Ishikawa (cell line): ENCODE measurements around the gene RAD51.

ENCODE experiments used
- CEBPB ChIP-seq: IDR thresholded peaks from 2 replicates; pipeline ENCODE4 v1.6.1; 2012
- CREB1 ChIP-seq: IDR thresholded peaks from 2 replicates; pipeline ENCODE4 v1.6.1; 2012; ENCODE audit warnings: low read depth
- EGR1 ChIP-seq: IDR thresholded peaks from 2 replicates; pipeline ENCODE4 v1.6.1; 2012
- EP300 ChIP-seq: IDR thresholded peaks from 2 replicates; pipeline ENCODE4 v1.6.1; 2012; ENCODE audit warnings: borderline replicate concordance
- FOXM1 ChIP-seq: IDR thresholded peaks from 2 replicates; pipeline ENCODE4 v1.6.1; 2012; ENCODE audit warnings: low read depth, borderline replicate concordance
- NFIC ChIP-seq: IDR thresholded peaks from 2 replicates; pipeline ENCODE4 v1.6.1; 2012
- RAD21 ChIP-seq: IDR thresholded peaks from 2 replicates; pipeline ENCODE4 v1.6.1; 2012; ENCODE audit warnings: low read depth
- TAF1 ChIP-seq: IDR thresholded peaks from 2 replicates; pipeline ENCODE4 v1.6.1; 2012; ENCODE audit warnings: low read depth, mild to moderate bottlenecking
- TCF12 ChIP-seq: IDR thresholded peaks from 2 replicates; pipeline ENCODE4 v1.6.1; 2012; ENCODE audit warnings: low read depth
- TEAD4 ChIP-seq: IDR thresholded peaks from 2 replicates; pipeline ENCODE4 v1.6.1; 2012
- YY1 ChIP-seq: IDR thresholded peaks from 2 replicates; pipeline ENCODE4 v1.6.1; 2012; ENCODE audit warnings: low read depth
- ZBTB7A ChIP-seq: IDR thresholded peaks from 2 replicates; pipeline ENCODE4 v1.6.1; 2012; ENCODE audit warnings: low read depth
- TF ChIP-seq, protein P1 (sequence below): IDR thresholded peaks from 2 replicates; pipeline ENCODE4 v1.6.1; 2012
- TF ChIP-seq, protein P2 (sequence below): IDR thresholded peaks from 2 replicates; pipeline ENCODE4 v1.6.1; 2012; ENCODE audit warnings: low read depth, mild to moderate bottlenecking
- TF ChIP-seq, protein P3 (sequence below): IDR thresholded peaks from 2 replicates; pipeline ENCODE4 v1.6.1; 2012

Gene RAD51

DNA sequence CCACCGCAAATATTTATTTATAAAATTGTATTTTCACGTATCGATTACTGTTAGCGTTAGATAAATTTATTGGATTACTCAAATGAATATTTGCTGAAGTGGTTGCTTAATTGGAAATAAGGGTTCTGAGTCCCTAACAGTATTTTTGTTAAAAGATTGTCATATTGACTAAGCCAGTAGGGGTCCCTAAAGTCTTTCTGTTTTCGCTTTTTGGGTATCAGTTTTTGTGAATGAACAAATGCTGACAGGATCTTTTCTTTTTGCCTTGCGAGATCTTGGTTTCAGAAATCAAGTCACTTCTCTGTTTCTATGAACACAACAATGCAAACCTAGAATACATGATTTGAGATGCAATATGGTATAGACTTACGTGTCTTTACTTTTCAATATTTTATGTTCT lies 7.1 kb downstream of the RAD51 start:
- TF ChIP-seq ZBTB7A (no peak), RAD21 (peak; percentile 17; the same call in 1 of the 2 replicates)

DNA sequence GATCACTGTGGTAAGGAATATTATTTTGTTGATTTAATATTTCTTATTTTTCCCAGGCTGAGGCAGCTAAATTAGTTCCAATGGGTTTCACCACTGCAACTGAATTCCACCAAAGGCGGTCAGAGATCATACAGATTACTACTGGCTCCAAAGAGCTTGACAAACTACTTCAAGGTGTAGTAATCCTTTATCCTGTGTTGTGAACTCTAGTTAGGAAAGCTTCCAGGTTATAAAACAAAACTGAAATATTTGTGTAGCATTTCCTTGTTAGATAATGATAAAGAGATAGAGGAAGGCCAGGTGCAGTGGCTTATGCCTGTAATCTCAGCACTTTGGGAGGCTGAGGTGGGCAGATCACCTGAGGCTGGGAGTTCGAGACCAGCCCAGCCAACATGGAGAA lies 11.1 kb downstream of the RAD51 start:
- TF ChIP-seq EP300, result no peak
- no peak for TF ChIP-seq TAF1

DNA sequence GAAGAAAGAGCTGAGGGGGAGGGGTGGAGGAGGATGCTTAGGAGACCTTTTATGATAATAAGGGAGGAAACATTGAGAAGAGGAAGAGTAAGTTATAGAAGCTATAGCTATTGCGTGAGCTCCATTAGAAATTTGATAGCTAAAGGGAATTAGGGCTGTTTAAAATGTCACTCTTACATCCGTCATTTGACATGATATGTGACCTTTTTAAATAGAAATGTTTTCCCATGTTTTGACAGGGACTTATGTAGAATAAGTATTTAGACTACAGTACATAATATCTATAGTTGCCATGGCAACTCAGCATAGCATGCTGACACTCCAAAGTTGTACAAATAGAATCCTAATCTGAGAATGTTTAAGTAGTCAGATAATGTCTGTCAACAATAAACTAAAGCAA lies 19.2 kb downstream of the RAD51 start:
- TF ChIP-seq, protein P1, sequence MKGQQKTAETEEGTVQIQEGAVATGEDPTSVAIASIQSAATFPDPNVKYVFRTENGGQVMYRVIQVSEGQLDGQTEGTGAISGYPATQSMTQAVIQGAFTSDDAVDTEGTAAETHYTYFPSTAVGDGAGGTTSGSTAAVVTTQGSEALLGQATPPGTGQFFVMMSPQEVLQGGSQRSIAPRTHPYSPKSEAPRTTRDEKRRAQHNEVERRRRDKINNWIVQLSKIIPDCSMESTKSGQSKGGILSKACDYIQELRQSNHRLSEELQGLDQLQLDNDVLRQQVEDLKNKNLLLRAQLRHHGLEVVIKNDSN, result no peak
- TF ChIP-seq, protein P2, sequence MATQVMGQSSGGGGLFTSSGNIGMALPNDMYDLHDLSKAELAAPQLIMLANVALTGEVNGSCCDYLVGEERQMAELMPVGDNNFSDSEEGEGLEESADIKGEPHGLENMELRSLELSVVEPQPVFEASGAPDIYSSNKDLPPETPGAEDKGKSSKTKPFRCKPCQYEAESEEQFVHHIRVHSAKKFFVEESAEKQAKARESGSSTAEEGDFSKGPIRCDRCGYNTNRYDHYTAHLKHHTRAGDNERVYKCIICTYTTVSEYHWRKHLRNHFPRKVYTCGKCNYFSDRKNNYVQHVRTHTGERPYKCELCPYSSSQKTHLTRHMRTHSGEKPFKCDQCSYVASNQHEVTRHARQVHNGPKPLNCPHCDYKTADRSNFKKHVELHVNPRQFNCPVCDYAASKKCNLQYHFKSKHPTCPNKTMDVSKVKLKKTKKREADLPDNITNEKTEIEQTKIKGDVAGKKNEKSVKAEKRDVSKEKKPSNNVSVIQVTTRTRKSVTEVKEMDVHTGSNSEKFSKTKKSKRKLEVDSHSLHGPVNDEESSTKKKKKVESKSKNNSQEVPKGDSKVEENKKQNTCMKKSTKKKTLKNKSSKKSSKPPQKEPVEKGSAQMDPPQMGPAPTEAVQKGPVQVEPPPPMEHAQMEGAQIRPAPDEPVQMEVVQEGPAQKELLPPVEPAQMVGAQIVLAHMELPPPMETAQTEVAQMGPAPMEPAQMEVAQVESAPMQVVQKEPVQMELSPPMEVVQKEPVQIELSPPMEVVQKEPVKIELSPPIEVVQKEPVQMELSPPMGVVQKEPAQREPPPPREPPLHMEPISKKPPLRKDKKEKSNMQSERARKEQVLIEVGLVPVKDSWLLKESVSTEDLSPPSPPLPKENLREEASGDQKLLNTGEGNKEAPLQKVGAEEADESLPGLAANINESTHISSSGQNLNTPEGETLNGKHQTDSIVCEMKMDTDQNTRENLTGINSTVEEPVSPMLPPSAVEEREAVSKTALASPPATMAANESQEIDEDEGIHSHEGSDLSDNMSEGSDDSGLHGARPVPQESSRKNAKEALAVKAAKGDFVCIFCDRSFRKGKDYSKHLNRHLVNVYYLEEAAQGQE, result no peak
- no peak for TF ChIP-seq YY1
- TF ChIP-seq NFIC, result no peak
- no peak for TF ChIP-seq TAF1
- no peak for TF ChIP-seq CEBPB

DNA sequence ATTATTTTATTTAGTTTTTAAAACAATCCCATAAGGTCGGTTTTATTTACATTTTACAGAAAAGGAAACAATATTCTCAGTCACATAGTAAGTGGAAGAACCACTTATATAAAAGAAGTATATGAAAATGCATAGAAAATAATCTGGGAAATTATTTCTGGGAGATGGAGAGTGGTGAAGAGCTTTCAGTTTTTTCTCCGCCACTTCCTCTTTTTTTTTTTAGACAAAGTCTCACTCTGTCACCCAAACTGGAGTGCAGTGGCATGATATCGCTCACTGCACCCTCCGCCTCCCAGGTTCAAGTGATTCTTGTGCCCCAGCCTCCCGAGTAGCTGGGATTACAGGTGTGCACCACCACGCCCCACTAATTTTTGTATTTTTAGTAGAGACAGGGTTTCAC lies 21.2 kb downstream of the RAD51 start:
- no peak for TF ChIP-seq ZBTB7A
- TF ChIP-seq TCF12, result no peak
- no peak for TF ChIP-seq FOXM1
- TF ChIP-seq, protein P2, result no peak
- TF ChIP-seq CEBPB, result no peak
- no peak for TF ChIP-seq YY1
- no peak for TF ChIP-seq RAD21
- TF ChIP-seq, protein P1, result no peak
- no peak for TF ChIP-seq EGR1
- TF ChIP-seq TAF1, result no peak
- TF ChIP-seq CREB1, result no peak
- TF ChIP-seq, protein P3, sequence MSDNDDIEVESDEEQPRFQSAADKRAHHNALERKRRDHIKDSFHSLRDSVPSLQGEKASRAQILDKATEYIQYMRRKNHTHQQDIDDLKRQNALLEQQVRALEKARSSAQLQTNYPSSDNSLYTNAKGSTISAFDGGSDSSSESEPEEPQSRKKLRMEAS, result no peak
- TF ChIP-seq TEAD4, result no peak

DNA sequence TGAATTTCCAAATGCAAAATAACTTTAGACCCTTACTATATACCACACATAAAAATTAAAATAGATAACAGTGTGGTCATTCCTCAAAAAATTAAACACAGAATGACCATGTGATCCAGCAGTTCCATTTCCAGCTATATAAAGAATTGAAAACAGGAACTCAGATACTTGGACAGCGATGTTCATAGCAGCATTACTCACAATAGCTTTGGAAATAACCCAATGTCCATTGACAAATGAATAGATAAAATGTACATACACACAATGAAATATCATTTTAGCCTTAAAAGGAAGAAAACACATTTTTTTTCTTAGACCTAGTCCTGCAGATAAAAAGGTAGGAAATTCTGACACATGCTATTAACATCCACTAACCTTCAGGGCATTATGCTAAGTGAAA lies 26.7 kb downstream of the RAD51 start:
- TF ChIP-seq, protein P3, result no peak
- TF ChIP-seq CEBPB (no peak), RAD21 (no peak), NFIC (no peak), YY1 (no peak), ZBTB7A (no peak), TCF12 (no peak), FOXM1 (no peak), EGR1 (no peak), TAF1 (no peak), EP300 (no peak), TEAD4 (no peak)
- TF ChIP-seq, protein P1, result no peak

DNA sequence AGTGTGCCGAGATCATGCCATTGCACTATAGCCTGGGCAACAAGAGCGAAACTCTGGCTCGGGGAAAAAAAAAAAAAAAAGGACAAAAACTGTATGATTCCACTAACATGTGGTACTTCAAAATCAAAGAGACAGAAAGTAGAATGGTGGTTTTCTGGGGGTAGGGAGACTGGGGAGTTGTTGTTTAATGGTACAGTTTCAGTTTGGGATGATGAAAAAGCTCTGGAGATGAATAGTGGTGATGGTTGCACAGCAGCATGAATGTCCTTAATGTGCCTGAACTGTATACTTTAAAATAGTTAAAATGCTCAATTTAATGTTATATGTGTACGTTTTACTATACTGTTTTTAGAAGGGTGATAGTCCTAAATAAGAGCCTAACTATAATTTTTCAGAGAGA lies 27.4 kb downstream of the RAD51 start:
- TF ChIP-seq, protein P3, result no peak
- TF ChIP-seq RAD21 (no peak), EP300 (no peak), ZBTB7A (no peak), NFIC (no peak), TAF1 (no peak), YY1 (no peak), TCF12 (no peak), FOXM1 (no peak), TEAD4 (no peak)
- TF ChIP-seq, protein P1, result no peak
